Activated CD8-positive, alpha-beta memory T cell treated with anti-CD3 and anti-CD28 coated beads for 48 hours (primary cell): Measurements from ENCODE around the gene MAGIX.
A peak's percentile ranks its signal among the peaks of the same experiment; 100 is the strongest.

ENCODE experiments used
- DNase-seq, 3 experiments: peaks; one replicate each; pipeline ENCODE4 v3.0.0-alpha.2; 2020; ENCODE audit warnings: low read depth in 2 of 3, low spot score in 2 of 3

Gene MAGIX

GRCh38 chrX:49179358-49179757 is 16.8 kb downstream of the MAGIX start:
- no peak for DNase-seq

- no peak for DNase-seq
Measured at GRCh38 chrX:49183701-49184281, 21.2 kb downstream of the MAGIX start.

- DNase-seq, result no peak
Measured at GRCh38 chrX:49184294-49185281, 22.0 kb downstream of the MAGIX start.

- peak in 2 of 3 experiments; percentile 49 to 56 for DNase-seq
Measured at GRCh38 chrX:49186125-49187027, 23.8 kb downstream of the MAGIX start, which contains the start of gene PRICKLE3. TSS of gene PRICKLE3 (minus strand) at chrX:49186373. CDS start at chrX:49186297, 76 bp downstream.

- no peak for DNase-seq
Measured at GRCh38 chrX:49187028-49187394, 24.5 kb downstream of the MAGIX start.

GRCh38 chrX:49187526-49187925 is 25.0 kb downstream of the MAGIX start:
- no peak for DNase-seq

- DNase-seq, result no peak
Measured at GRCh38 chrX:49188468-49189076, 26.0 kb downstream of the MAGIX start.

- no peak for DNase-seq
Measured at GRCh38 chrX:49189606-49190005, 27.0 kb downstream of the MAGIX start.

GRCh38 chrX:49190821-49191573 is 28.4 kb downstream of the MAGIX start:
- DNase-seq, result peak in 2 of 3 experiments; percentile 45 to 55

- DNase-seq, result no peak
Measured at GRCh38 chrX:49191574-49192011, 29.0 kb downstream of the MAGIX start.

- no peak for DNase-seq
Measured at GRCh38 chrX:49192722-49193328, 30.3 kb downstream of the MAGIX start.

- DNase-seq, result no peak
Measured at GRCh38 chrX:49193542-49193964, 31.0 kb downstream of the MAGIX start.

GRCh38 chrX:49197543-49198087 is 35.1 kb downstream of the MAGIX start:
- no peak for DNase-seq

GRCh38 chrX:49198540-49199314 is 36.2 kb downstream of the MAGIX start:
- DNase-seq, result no peak

GRCh38 chrX:49199315-49199595 is 36.7 kb downstream of the MAGIX start:
- no peak for DNase-seq

- DNase-seq, result peak; percentile 57 to 75 (median 71)
Measured at GRCh38 chrX:49199906-49200771, 37.6 kb downstream of the MAGIX start, which contains the start of gene SYP. TSS of gene SYP (minus strand) at chrX:49200193. CDS start at chrX:49200186, 7 bp downstream.

GRCh38 chrX:49202022-49202421 is 39.5 kb downstream of the MAGIX start:
- no peak for DNase-seq

GRCh38 chrX:49203536-49203935 is 41.0 kb downstream of the MAGIX start:
- no peak for DNase-seq
